GM19193 (cell line): Measurements from ENCODE around the gene LRRC7.

Experiments
- POLR2A ChIP-seq: IDR thresholded peaks from 4 replicates; pipeline ENCODE4 v1.6.1; 2011; ENCODE audit not compliant: insufficient read depth, insufficient read length; ENCODE audit errors: extremely low read depth

LRRC7 gene

DNA sequence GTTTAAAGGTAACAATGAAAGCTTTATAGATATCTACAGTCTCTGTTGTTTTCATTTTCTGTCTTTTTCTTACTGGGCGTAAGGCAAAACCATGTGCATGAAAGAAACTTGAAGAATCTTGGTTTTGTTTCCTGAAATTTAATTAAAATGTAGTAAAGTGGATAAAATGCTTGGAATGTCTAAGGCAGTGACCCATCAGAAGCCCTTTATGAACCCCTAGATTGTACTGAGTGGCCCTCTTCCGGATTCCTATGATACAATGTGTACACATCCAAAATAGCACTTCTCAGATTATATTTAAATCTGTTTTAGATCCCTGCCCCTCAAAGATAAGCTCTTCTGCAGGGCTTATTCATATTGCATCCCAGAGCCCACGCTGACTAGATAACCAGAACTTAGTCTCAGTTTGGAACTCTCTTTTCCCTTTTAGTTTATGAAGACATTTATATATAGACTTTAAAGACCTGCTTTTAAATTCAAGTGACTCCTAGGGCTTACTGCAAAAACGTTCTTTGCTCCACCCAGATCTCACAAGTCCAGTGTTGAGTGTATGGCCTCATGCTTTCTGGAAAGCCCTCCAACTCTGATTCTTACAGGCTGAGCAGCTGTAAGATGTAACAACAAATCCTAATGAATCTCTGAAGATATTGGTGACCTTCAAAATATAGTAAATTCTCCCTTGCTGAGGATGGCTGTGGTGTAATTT, 142.9 kb downstream of the LRRC7 start:
- TF ChIP-seq POLR2A: no peak

DNA sequence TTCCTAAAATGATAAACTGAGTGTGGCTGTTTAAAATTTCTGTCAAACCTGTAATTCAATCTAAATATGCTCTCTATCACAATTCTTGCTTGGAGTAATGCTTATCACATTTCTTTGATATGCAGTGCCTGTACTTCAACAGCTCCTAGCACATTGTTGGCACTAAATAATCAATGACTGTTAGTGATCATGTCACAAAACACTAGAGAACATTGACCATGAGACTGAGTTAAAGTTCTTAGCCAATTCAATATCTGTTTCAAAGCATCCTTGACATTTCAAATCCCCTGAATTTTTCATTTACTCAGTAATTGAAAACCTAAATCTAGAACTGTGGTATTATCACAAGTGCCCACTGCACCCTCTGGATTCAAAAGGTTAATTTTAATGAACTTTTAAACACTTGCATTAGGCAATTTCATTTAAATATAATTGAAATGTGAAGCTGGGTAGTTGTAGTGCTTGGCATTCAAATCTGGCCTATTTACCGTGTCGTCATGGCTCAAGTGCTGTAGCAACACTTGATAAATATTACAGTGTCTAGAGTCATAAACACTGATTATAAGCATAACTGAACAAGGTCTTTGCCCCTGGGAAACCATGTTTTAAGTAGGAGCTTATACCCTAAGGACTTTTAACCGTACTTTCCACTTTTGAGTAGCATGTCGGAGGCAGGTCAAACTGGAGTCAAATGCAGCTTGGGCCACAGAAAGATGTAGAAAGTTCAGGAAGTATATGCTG, 143.6 kb downstream of the LRRC7 start:
- no peak for TF ChIP-seq POLR2A

DNA sequence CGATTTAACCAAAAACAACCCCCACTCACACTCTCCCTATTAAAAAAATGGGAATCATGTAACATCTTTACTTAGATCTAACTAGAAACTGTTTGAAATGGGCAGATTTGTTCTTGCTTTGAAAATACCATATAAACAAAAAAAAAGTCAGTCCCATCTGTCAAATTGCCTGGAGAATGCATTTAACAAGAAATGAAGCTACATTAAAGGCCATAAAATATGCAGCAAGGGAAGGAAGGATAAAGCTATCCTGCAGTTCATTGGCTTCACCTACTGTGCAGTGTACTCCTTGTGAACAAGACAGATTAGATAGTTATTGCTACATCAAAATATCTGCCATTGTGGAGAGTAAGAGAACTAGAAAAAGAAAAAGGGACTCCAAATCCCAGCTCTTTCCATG, 160.5 kb downstream of the LRRC7 start:
- no peak for TF ChIP-seq POLR2A

DNA sequence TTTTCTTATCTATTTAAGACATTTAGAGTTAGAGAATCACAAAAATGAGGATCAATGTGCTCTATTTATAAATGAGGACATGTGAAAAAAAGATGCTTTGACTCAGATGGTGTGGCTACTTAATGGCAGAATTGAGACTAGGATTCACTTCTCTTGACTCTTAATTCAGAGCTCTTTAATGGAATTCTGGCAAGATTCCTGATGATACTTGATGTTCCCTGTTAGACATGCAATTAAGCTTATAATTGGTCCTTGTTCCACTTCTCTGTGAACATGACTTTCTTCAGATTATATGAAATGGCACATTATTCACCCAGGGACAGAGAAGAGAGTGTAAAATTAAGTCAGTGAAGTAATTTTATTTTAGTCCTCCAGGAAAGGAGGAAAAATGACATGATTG, 165.3 kb downstream of the LRRC7 start:
- no peak for TF ChIP-seq POLR2A

DNA sequence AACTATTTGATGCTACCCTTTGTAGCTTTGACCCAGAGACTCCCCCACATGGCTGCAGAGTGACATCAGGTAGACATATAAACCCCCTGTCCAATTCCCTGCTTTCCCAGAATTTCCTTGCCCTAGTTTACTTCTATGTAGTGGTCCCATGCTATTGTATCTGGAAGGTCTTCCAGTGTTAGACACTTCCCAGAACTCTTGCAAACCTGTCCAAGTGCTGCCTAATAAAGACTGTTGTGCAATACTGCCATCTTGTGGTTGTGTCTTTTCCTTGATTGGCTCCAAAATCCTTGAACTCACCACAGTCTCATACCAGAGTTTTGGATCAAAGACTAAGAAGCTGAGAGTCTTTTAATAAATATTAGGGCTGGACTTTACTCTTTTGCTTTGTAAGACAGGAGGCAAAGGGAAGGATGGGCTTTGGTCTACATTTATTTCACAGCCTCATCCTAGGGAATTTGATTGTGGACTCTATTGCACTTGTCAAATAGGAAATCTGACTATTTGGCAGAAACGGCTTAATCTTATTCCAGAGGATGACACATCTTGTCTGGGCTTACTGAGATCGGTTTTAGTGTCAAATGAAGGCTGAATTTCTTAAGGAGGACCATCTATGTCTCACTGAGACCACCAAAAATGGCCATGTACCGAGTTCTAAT, 169.9 kb downstream of the LRRC7 start:
- no peak for TF ChIP-seq POLR2A

DNA sequence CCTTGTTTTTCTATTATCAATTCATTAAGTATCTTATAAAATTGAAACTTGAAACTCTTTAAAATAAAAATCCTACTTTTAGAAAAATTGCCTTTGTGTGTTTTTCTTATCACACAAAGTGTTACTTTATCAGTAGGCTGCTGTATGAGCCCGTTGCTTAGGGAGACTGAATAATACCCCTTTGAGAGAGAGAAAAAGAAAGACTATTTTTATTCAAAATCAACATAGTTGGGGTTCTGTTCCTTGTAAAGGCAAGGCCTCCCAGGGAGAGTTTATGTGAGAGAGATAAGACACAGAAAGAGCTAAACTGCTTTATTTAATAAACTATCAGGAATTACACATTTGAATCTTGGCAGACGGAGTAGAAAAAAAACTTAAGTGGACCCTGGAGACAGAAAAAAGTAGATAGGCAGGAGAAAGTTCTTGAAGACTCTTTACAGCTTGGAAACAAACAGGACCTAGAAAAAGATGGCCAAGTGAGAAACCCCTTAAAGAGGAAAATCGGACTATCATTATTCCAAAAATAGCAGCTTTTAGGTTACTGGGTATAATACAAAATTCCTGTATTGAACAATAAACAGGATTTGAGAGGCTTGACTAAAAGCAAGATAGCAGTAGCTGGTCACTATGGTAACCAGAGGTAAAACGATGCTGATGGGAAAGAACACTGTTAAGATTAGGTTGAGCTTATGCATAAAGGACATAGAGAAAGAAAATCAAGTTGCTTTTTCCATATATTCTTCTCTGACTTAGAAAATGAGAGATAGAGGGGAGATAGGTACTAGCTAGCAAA, 170.9 kb downstream of the LRRC7 start:
- no peak for TF ChIP-seq POLR2A

DNA sequence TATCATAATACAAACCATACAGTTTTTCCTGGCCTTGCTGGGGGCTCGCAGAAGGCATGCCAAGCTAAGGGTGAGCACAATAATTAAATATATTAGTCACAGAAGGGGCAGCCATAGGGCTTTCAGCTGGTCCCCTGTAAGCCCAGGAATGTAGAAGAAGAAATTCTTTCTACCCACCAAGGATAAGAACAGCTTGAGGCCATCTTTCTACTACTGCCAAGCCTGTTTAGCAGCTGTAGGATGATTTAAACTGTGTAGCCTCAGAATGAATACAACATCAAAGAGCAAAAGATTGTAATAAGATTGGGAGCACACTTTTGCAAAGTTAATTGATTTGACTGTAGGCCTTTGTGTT, 171.5 kb downstream of the LRRC7 start:
- no peak for TF ChIP-seq POLR2A

DNA sequence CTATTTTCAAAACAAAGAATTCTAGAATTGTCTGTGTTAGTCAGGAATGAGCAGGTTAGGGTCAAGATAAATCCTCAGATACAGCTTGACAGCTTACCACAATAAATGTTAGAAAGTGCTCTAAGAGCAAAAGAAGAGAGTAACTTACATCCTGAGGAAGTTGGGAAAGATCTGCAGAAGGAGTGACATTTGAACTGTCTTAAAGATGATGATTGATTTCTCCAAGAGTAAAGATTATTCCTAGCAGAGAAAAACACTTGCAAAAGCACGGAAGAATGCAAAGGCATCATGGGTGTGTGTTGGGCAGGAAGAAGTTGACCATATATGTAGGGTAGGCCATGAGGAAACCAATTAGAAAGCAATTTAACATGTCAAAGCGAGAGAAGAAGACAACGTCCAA, 175.4 kb downstream of the LRRC7 start:
- TF ChIP-seq POLR2A: no peak

DNA sequence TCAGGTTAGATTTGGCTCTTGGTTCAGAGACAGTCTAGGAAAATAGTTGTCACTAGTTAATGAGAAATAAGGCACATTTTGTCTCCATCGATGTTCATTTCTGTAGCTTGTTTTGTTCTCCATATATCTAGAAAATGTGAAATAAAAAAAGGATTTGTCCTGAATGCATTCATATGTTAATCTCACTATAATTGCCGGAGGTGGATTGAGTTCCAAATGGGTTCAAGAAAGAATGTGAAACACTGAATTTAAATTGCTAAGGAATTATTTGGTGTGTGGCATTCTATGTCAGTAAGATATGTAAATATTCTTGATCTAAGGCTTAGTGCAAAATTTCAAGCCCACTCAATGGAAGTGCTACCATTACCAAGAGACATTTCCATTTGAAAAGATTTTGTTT, 176.7 kb downstream of the LRRC7 start:
- no peak for TF ChIP-seq POLR2A

DNA sequence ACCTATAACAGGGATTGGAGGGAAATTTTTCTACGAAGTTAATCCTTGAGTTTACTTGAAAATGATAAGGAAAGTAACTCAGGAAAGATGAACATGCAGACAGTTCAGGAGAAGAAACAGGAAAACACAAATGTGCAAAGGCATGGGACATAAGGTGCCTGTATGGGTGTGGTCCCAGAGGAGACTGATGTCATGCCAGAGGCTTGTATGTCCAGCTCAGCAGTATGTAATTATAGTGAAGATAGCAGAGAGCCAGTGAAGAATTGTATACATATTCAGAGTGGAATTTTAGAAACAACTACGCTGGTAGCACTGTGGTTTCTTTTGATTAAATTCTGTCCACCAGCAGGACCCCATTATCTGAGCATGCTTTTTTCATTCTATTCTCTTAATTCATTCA, 179.5 kb downstream of the LRRC7 start:
- no peak for TF ChIP-seq POLR2A

DNA sequence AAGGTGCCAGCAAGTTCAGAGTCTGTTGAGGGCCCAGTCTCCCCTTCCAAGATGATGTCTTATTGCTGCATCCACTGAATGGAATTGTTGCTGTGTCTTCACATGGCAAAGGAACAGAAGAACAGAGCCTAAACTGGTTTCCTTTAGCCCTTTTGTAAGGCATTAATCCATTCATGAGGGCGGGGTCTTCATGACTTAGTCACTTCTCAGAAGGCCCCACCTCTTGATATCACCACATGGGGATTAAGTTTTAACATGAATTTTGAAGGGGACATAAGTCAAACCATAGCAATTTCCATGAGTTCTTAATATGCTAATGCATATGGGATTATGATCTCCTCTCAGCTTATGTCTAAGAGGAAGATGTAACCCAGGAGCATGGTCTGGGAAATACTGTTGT, 182.9 kb downstream of the LRRC7 start:
- no peak for TF ChIP-seq POLR2A

DNA sequence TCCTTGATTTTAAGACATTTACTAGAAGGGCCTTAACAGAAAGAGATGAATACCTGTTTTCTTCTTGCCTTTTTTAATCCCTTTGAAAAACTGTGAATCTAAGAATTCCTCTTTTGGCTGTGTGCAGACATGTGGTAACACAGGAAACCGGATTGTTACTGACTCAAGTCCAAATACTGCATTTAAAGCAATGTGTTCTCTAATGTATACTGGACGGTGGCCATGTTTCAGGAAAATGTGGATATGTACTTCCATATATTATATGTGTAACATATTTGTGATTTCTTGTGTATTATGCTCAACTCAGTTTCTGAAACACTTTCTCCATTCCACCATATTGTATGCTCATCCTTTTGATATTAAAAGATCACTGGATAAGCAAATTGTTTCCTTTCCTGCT, 185.1 kb downstream of the LRRC7 start:
- TF ChIP-seq POLR2A: no peak

DNA sequence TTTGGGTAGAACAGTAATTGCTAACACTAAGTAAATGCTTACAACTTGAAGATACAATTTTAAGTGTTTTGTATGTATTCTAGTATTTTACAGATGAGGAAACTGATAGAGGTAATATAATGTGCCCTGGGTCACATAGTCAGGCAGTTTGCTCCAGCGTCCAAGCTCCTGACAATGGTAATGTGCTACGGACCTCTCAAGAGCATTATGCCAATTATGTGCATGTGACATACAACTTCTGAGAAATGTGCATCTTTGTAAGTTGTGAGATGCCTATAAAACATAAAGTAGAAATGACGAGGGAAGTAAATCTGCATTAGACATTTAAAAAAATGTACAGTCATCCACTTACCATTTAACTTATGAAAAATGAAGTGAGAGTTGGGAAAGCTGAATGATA, 186.8 kb downstream of the LRRC7 start:
- TF ChIP-seq POLR2A: no peak

DNA sequence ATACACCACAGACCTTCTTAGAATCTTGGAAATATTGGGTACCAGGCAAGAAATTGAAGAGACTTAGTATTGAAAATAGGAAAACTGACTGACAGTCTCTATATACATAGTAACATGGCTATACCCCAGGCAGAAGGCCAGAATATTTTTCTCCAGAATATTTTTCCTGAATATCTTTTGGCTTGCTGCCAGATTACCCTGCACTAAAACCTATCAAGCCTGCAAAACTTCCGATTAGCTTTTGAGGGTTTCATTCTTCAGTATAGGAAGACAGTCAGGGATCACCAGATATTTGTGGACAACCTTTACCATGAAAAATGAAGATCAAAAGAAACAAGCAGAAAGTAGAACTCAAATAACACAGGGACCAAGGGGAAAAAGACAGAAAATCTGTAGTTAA, 187.9 kb downstream of the LRRC7 start:
- no peak for TF ChIP-seq POLR2A

DNA sequence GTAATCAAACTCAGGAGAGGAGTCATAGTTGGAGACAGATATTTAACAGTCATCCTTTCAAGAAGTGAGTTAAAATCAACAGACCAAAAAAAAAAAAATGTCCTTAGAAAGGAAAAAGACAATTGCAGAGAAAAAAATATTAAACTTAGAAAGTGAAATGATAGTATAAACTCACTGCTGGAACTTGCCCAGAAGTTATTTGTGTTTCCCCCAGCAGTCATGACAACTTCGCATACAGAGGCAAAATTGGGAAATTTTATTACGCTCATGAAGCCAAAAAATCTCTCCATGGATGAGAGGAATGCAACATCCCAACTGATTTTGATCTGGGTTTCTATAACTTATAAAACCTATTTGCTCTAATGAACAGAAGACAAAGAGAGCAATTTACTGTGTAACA, 198.2 kb downstream of the LRRC7 start:
- TF ChIP-seq POLR2A: no peak

DNA sequence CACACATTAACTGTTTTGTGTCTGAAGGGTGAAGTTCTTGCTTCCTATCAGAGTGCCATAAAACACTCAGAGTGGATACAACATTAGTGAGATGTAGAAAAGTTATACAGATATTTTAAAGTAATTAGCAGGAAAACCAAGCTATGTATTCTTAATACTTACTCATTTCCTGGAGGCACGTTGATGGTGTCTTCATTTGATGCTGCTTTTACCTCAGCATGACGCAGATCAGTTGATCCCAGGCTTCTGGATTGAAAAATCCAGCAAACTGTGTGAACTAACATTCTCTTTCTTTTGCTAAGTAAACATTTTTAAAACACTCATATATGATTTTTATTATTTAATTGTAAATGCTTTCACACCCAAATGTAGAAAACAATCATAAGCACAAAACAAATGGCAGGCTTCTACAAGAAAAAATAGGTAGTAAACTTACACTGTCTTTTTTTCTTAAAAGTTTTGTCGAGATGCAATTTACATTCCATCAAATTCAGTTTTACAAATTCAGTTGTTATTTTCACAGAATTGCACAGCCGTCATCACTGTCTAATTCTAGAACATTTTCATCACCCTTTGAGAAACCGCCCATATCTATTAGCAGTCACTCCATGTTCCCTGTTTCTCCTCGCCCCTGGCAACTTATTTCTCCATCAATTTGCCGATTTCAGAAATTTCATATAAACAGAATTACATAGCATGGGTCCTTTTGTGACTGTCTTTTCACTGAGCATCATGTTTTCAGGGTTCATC, 198.9 kb downstream of the LRRC7 start:
- TF ChIP-seq POLR2A: no peak

DNA sequence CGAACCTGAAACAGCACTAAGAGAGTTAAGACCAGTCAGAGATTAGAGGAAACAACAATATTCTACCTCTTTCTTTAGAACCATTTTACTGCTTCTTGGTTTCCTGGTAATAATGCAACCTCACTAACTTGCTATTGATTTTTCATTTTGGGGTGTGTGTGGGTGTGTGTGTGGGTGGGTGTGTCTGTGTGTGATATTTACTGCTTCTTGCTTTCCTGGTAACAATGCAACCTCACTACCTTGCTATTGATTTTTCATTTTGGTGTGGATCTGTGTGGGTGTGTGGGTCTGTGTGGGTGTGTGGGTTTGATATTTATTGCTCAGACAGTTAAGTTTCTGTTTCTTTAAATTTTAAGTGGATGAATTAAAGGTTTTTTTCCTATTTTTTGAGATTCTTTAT, 208.8 kb downstream of the LRRC7 start:
- no peak for TF ChIP-seq POLR2A
